Smooth muscle cell of the coronary artery (primary cell): ENCODE data around the gene RPL41. TPM values are rescaled to one million over a fixed set of nuclear protein-coding genes. Genes with fewer than 3 reads are reported as not detected.

Source experiments
- total RNA-seq: library from RNA; depleted of rRNA; stranded (reverse); fragments of >200 nt; gene quantifications from 2 replicates; pipeline ENCODE4 v1.2.3, GENCODE V29; 2014; ENCODE audit warnings: low replicate concordance

The RPL41 gene
- total RNA-seq = 4,087 and 6,384 TPM in 2 replicates

GRCh38 chr12:56116267-56117081 is at the start of gene RPL41:
RPL41 (plus strand) TSS chr12:56116633.

DNA sequence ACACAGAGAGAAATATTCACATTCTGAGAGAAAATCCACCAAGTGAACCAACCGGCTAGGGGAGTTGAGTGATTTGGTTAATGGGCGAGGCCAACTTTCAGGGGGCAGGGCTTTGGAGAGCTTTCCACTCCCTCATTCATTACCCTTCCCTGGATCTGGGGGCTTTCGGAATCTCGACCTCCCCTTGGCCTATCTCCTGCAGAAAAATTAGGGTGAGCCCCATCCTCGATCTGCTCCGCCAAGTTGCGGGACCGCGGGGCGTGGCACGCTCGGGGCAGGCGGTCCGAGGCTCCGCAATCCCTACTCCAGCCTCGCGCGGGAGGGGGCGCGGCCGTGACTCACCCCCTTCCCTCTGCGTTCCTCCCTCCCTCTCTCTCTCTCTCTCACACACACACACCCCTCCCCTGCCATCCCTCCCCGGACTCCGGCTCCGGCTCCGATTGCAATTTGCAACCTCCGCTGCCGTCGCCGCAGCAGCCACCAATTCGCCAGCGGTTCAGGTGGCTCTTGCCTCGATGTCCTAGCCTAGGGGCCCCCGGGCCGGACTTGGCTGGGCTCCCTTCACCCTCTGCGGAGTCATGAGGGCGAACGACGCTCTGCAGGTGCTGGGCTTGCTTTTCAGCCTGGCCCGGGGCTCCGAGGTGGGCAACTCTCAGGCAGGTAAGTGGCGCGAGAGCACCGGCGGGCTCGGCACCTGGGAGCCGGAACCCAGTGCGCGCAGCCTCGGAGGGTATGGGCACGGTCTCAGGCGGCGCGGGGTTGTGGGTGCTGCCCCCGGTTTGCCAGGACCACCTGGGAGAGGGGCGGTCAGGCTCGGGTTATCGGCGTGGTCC is 36.5 kb upstream of the RPL41 start, which contains the start of gene ERBB3:
TSS of gene ERBB3 (plus strand) at position 443 of the 833 bp plus-strand sequence. CDS start at position 579, 136 bp downstream.

DNA sequence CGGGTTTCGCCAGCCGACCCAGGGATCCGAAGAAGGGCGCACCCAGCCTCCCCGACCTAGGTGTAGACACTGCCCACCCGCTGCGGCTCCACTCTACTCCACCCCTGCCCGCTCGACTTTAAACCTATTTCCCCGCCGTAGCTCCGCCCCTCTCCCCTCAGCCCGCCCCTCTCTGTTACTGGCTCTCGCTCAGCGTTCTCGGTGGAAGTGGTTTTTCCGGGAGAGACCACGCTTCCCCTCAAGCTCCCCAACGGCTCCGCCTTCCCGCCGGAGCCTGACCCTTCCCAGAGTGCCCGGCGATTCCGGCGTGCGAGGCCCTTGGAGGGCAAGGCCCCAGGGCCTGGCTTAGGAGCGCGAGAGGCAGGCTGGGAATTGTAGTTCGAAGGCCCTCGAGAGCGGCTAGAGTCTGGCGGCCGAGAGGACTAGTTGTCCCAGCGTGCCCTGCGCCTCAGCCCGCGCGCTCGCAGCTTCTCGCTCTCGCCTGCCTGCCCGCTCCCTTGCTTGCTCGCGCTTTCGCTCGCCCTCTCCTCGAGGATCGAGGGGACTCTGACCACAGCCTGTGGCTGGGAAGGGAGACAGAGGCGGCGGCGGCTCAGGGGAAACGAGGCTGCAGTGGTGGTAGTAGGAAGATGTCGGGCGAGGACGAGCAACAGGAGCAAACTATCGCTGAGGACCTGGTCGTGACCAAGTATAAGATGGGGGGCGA is 12.2 kb upstream of the RPL41 start, which contains the start of gene PA2G4:
TSS of gene PA2G4 (plus strand) at position 451 of the 706 bp plus-strand sequence. CDS start at position 630, 179 bp downstream.

DNA sequence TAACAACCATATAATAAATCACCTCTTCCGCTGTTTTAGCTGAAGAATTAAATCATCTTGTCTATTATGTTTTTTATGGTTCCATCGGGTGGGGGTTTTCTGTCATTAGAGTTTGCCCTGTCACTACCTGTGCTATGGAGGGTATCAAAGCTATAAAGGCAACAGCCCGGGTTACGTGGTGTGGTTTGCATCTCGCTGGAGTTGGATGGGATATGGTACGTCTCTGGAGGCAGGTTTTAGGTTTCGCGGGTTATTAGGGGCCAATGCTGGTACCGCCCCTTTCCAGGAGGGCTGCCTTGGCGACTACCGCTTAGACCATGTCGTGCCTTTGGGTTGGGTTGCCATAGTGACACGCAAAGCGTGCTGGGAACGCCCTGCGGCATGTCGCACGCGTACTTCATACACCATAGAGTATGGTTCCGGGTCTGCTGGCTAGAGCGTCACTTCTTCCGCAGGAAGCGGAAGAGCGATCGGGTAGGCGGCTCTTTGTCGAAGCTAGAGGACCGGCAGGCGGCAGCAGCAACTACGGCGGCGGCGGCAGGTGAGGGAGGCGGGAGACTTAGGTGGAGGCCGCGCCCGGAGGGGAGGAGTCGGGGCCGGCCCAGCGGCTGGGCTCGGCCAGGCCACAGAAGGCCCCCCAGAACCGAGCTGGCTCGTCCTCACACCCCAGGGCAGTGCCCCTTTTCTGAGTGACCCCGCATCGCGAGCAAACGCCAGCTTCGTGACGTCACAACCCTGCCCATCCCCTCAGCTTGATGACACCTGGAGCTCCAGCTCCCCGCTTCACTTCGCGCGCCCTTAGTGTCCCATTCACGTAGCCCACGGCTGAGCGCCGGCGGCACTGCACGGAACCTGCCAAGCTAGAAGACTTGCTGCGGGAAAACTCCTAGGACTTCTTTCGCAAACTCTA is 1.6 kb downstream of the RPL41 start, which contains the start of gene ZC3H10:
TSS of gene ZC3H10 (plus strand) at position 489 of the 910 bp plus-strand sequence. CDS start 2,297 bp downstream, outside the sequence.

DNA sequence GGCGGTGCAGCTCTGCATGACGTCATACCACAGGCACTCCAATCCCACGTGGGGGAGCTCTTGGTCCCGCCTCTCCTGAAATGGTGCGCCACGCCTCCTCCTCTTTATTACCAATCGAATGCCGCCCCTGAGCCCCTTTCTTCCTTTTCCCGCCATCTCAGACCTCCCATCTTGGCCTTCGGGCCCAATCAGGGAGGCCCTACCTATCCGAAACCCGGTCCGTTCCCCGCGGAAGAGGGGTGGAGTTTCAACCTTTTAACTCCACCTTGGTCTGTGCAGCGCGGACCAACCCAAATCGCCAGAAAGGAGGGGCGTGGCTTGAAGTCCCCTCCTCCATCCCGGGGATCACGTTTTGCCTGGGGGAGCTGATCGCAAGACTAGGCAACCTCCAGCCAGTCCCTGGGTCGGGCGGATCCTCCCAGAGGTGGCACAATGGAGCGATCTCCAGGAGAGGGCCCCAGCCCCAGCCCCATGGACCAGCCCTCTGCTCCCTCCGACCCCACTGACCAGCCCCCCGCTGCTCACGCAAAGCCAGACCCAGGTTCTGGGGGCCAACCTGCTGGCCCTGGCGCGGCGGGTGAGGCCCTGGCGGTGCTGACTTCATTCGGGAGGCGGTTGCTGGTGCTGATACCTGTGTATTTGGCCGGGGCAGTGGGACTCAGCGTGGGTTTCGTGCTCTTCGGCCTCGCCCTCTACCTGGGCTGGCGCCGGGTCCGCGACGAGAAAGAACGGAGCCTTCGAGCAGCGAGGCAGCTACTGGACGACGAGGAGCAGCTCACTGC is 11.6 kb downstream of the RPL41 start, which contains the start of gene ESYT1:
TSS of gene ESYT1 (plus strand) at position 380 of the 782 bp plus-strand sequence. CDS start at position 433, 53 bp downstream.

DNA sequence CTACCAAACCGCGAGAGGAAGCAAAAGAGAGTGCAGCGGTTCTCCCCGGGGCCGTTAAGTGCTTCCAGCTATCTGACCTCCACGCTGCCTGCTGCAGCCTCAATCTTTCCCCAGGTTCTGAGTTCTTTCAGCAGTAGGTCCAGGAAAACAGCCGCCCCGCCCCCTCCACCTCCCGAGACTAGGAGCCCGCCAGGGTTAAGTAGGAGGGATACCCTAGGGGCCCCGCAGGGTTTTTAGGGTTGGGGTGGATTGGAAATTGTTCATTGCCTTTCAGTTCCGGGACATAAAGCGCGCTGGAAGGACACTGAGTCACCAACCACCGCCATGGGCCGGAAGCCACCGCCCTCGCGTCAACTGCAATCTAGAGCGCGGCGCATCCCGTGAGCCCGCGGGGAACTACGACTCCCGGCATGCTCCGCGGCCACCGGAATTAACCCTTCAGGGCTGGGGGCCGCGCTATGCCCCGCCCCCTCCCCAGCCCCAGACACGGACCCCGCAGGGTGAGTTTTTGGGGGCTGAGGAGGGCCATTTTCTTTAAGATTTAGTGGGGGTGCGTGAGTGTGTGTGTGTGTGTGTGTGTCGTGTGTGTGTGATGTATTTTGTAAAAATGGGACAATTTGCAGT is 35.8 kb downstream of the RPL41 start, which contains the start of gene MYL6B:
TSS of gene MYL6B (plus strand) at position 456 of the 624 bp plus-strand sequence. CDS start 1,332 bp downstream, outside the sequence.

DNA sequence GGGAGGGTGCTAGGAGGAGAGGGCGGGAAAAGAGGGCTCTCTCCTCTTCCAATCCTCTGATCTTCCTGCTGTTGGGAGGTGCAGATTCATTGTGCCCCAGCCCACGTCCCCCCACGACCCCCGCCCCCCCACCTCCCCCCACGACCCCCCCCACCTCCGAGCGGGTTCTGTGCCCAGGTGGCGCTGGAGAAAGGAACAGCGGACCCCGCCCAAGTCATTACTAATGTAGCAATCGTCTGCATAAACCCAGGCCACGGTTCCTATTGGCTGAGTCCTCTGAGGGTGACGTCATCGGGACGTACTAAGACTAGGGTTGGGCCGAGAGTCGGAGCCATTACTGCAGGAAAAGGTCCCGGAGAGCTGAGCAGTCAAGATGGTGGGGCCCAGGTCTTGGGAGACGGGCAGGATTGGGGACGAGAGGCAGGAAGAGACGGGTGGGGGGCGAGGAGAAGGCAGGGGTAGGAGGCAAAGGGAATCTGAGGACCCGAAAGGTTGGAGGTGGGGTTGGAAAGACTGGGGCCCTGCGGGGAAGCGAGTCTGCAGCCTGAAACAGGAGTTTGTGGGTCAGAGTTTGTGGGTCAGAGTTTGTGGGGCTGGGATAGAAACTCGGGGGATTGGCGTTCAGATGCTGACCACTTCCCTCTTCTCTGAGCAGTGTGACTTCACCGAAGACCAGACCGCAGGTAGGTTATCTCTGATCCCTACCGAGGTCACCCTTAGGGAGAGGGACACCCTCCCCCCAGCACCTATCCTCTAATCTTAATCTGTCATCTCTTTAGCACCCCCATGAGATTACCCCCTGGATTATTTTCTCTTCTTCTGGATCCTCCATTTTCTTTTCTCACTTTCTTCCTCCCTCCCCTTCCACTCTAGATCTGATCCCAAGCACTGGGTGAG is 41.8 kb downstream of the RPL41 start, which contains the start of gene MYL6:
TSS of gene MYL6 (plus strand) at position 331 of the 897 bp plus-strand sequence. CDS start at position 374, 43 bp downstream.

Other genes starting within 250 kb of the RPL41 start
- gene PYM1, start 188.7 kb upstream of the RPL41 start, total RNA-seq = 17.1 and 37.1 TPM in 2 replicates
- gene DGKA, start 185.5 kb upstream of the RPL41 start, total RNA-seq = 34.4 and 52.2 TPM in 2 replicates
- 0.23 and 0.90 TPM in 2 replicates for gene PMEL, start 150.6 kb upstream of the RPL41 start, total RNA-seq
- gene CDK2, start 149.8 kb upstream of the RPL41 start, total RNA-seq = 2.9 and 18.4 TPM in 2 replicates
- 35.0 and 40.1 TPM in 2 replicates for gene RAB5B, start 142.6 kb upstream of the RPL41 start, total RNA-seq
- 8.3 and 11.9 TPM in 2 replicates for gene SUOX, start 119.4 kb upstream of the RPL41 start, total RNA-seq
- gene IKZF4, start 95.6 kb upstream of the RPL41 start, total RNA-seq = 0.35 and 0.83 TPM in 2 replicates
- gene RPS26, start 74.7 kb upstream of the RPL41 start, total RNA-seq = 28.5 and 116 TPM in 2 replicates
- 0.53 and 0.70 TPM in 2 replicates for gene ERBB3, start 36.5 kb upstream of the RPL41 start, total RNA-seq
- 132 and 135 TPM in 2 replicates for gene PA2G4, start 12.1 kb upstream of the RPL41 start, total RNA-seq
- 4.7 and 5.7 TPM in 2 replicates for gene ZC3H10, start 1.6 kb downstream of the RPL41 start, total RNA-seq
- 173 and 204 TPM in 2 replicates for gene ESYT1, start 11.6 kb downstream of the RPL41 start, total RNA-seq
- gene MYL6B, start 36.0 kb downstream of the RPL41 start, total RNA-seq = 104 and 107 TPM in 2 replicates
- gene MYL6, start 41.7 kb downstream of the RPL41 start, total RNA-seq = 3,250 and 5,170 TPM in 2 replicates
- 38.8 and 54.9 TPM in 2 replicates for gene SMARCC2, start 72.8 kb downstream of the RPL41 start, total RNA-seq
- gene RNF41, start 105.3 kb downstream of the RPL41 start, total RNA-seq = 174 and 323 TPM in 2 replicates
- gene NABP2, start 107.7 kb downstream of the RPL41 start, total RNA-seq = 24.2 and 33.1 TPM in 2 replicates
- gene SLC39A5, start 113.4 kb downstream of the RPL41 start, total RNA-seq = not detected in 2 replicates
- gene ANKRD52, start 141.8 kb downstream of the RPL41 start, total RNA-seq = 17.0 and 17.1 TPM in 2 replicates
- gene COQ10A, start 150.3 kb downstream of the RPL41 start, total RNA-seq = 5.9 and 6.9 TPM in 2 replicates
- 44.8 and 81.3 TPM in 2 replicates for gene CS, start 183.7 kb downstream of the RPL41 start, total RNA-seq
- gene CNPY2, start 199.4 kb downstream of the RPL41 start, total RNA-seq = 74.3 and 113 TPM in 2 replicates
- gene PAN2, start 217.4 kb downstream of the RPL41 start, total RNA-seq = 15.5 and 22.7 TPM in 2 replicates
- not detected in 2 replicates for gene IL23A, start 222.3 kb downstream of the RPL41 start, total RNA-seq
- gene STAT2, start 243.5 kb downstream of the RPL41 start, total RNA-seq = 164 and 272 TPM in 2 replicates
- gene APOF, start 246.2 kb downstream of the RPL41 start, total RNA-seq = not detected in 2 replicates